ENCODE results near the gene PIN1.

PIN1 gene

GRCh38 chr19:9885077-9885552, 50.0 kb downstream of the PIN1 start:
- no peak for DNase-seq (ENCODE audit: low read depth in 1 of 2, low spot score in 1 of 2)

GRCh38 chr19:9891609-9892373, 56.7 kb downstream of the PIN1 start:
- no peak for DNase-seq (ENCODE audit: low read depth in 1 of 2, low spot score in 1 of 2)
